ENCODE data around the gene CCDC92. TPM values are rescaled to one million over a fixed set of nuclear protein-coding genes. Genes with fewer than 3 reads are reported as not detected.

Gene CCDC92
- total RNA-seq, 1 donor from 2014 or later: 31.0 TPM

DNA sequence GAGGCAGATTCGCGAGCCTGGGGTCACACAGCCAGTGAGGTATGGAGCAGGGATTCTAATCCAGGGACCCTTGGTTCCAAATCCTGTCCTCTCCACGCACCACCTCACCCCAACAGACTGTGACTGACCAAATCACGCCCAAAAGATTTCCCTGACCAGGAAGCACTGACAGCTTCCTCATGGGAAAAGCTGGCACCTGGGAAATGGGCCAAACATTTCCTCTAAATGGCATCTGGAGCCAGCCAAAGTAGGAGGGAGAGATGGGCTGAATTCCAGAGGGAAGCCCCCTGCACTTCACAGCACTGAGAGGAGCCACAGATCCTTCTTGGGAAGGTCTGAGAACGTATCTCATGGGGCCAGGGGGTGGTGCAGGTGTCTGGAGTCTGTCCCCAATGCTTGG, 28.8 kb downstream of the CCDC92 start:
- Histone ChIP-seq H3K27me3 (no peaks in the 10 kb centered on the region), H3K9me3 (no peaks in the 10 kb centered on the region), H3K36me3 (peaks cover 18 to 65% of the 10 kb centered on the region in 2 donors), H3K4me3 (no peak overlapping the region), H3K4me1 (peaks cover 0 to 14% of the 10 kb centered on the region in 2 donors), H3K27ac (peak overlapping the region in 1 of 2 donors; percentile 59)
- intact Hi-C loops (cut with DNase I): no loop called here
- TF ChIP-seq, protein P1, sequence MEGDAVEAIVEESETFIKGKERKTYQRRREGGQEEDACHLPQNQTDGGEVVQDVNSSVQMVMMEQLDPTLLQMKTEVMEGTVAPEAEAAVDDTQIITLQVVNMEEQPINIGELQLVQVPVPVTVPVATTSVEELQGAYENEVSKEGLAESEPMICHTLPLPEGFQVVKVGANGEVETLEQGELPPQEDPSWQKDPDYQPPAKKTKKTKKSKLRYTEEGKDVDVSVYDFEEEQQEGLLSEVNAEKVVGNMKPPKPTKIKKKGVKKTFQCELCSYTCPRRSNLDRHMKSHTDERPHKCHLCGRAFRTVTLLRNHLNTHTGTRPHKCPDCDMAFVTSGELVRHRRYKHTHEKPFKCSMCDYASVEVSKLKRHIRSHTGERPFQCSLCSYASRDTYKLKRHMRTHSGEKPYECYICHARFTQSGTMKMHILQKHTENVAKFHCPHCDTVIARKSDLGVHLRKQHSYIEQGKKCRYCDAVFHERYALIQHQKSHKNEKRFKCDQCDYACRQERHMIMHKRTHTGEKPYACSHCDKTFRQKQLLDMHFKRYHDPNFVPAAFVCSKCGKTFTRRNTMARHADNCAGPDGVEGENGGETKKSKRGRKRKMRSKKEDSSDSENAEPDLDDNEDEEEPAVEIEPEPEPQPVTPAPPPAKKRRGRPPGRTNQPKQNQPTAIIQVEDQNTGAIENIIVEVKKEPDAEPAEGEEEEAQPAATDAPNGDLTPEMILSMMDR (IDR thresholded peaks at IDR 0.05): no peak
- DNase-seq (ENCODE audit: low spot score in 2 of 2): no peak

DNA sequence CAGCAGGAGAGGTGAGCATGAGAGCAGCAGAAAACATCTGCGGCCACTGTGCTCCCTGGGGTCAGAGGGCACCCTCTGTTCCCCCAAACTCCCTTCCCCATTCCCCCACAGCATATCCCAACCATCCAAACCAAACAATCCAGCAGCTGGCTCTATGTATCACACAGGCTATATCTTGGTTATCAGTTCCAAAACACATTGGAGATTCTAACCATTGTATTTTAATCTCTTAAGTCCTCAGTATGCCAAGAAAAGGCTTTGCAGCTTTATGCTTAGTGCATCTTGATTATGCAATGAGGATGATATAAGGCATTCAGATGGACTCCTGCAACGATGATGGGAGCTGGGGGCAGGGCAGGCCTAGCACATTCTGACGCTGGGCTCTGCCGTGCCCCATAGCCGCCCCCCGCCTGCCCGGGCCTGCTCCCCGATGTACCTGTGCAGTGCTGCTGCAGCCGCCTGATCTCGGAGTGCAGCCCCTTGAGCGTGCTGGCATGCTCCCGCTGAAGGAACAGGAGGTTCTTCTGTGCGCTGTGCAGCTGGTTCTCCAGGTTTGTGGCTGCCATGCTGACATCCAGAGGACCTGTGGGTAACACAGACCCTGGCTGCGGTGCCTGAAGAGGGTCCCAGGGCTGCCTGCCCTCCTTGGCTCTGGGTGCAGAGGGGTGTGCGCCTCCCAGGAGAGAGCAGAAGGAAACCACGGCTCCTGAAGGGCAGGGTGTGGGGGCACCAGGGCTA, 29.6 kb downstream of the CCDC92 start:
- peaks cover 18 to 69% of the 10 kb centered on the region in 2 donors for H3K36me3 ChIP-seq
- H3K4me1 ChIP-seq: peaks cover 0 to 14% of the 10 kb centered on the region in 2 donors
- no peaks in the 10 kb centered on the region for H3K9me3 ChIP-seq
- no peaks in the 10 kb centered on the region for H3K27me3 ChIP-seq
- DNase-seq (ENCODE audit: low spot score in 2 of 2): no peak
- peak overlapping the region; percentile 56 to 59 for H3K27ac ChIP-seq
- intact Hi-C loops (cut with DNase I): loop anchor here (1.0 kb wide), 1 partner anchor 29 kb away; the partner anchor contains the start of gene CCDC92
- no peak overlapping the region for H3K4me3 ChIP-seq
- TF ChIP-seq, protein P1 (IDR thresholded peaks at IDR 0.05): no peak

DNA sequence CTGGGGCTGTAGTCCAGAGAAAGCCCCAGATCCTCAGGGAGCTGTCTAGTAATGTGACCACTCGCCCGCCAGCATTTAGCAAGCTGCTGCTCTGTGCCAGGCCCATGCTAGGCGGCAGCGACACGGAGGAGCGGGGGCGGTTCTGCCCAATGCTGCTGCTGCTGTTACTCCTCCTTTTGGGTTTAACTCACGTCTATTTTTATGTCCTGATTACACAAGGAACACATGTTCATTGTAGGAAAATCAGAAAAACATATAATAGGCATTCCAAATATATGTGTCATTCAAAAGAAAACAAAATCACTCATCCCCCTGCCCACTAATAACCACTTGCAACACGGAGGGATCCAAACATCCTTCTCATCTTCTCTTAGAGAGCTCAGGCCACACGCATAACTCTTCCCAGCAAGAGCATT, 30.4 kb downstream of the CCDC92 start:
- intact Hi-C loops (cut with DNase I): loop anchor here (1.0 kb wide), 1 partner anchor 30 kb away; the partner anchor contains the start of gene CCDC92
- H3K4me3 ChIP-seq: no peak overlapping the region
- no peaks in the 10 kb centered on the region for H3K27me3 ChIP-seq
- DNase-seq (ENCODE audit: low spot score in 2 of 2): peak in 1 of 2 donors; percentile 76
- H3K36me3 ChIP-seq: peaks cover 22 to 77% of the 10 kb centered on the region in 2 donors
- no peaks in the 10 kb centered on the region for H3K9me3 ChIP-seq
- TF ChIP-seq, protein P1 (IDR thresholded peaks at IDR 0.05): no peak
- peak overlapping the region; percentile 59 to 65 for H3K27ac ChIP-seq
- peaks cover 0 to 14% of the 10 kb centered on the region in 2 donors for H3K4me1 ChIP-seq

DNA sequence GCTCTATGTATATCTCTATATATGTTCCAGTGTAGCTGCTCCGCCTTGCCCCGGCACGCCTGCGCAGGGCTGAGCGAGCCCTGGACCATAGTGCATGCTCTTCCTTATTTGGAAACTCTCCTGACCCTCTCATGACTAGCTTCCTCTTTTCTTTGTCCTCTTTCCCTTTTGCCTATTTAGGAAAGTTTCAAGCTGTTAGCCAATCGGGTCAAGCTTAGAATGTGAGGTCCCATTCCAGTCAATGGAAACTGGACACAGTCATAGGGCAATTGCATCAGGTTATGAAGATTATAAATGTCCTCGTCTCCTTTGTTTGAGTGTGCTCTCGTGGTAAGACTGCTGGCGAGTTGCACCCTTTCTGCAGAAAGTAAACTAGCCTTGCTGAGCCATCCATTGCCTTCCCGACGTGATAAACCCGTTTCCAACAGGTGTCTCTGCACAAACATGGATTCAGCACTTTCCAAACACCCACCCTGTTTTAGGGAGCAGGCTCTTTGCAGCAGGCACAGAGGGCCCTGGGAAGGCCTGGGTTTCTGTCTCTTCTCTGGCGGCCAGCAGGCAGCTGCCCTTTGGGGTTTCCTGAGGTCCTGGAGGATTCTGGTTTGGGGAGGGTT, 30.9 kb downstream of the CCDC92 start:
- Histone ChIP-seq H3K27ac (peak overlapping the region; percentile 59 to 65), H3K9me3 (no peaks in the 10 kb centered on the region), H3K4me3 (no peak overlapping the region), H3K27me3 (no peaks in the 10 kb centered on the region), H3K4me1 (peaks cover 0 to 14% of the 10 kb centered on the region in 2 donors), H3K36me3 (peaks cover 27 to 83% of the 10 kb centered on the region in 2 donors)
- DNase-seq (ENCODE audit: low spot score in 2 of 2): no peak
- intact Hi-C loops (cut with DNase I): loop anchor here (1.0 kb wide), 1 partner anchor 31 kb away; the partner anchor contains the start of gene CCDC92
- TF ChIP-seq, protein P1 (IDR thresholded peaks at IDR 0.05): no peak

DNA sequence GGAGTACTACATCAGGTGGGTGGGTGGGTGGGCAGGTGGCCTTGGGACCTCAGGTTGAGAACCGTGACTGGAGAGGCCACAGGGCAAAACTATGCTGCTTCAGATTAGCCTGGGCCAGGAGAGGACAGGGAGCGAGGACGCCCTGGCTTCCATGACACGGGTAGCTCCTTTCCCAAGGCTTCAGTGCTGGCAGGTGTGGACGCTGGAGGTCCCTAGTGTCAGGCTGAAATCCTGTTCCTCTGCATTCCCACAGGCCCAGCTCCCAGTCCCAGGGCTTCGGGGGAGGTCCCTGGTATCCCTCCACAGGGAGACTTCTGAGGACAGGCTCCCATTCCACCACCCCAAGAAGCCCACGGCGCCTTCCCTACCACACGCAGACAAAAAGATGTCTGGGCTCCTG, 31.6 kb downstream of the CCDC92 start:
- DNase-seq (ENCODE audit: low spot score in 2 of 2): peak in 1 of 2 donors; percentile 55
- intact Hi-C loops (cut with DNase I): no loop called here
- no peak overlapping the region for H3K4me3 ChIP-seq
- H3K36me3 ChIP-seq: peaks cover 33 to 90% of the 10 kb centered on the region in 2 donors
- H3K27me3 ChIP-seq: no peaks in the 10 kb centered on the region
- TF ChIP-seq, protein P1 (IDR thresholded peaks at IDR 0.05): no peak
- no peaks in the 10 kb centered on the region for H3K9me3 ChIP-seq
- H3K4me1 ChIP-seq: peaks cover 0 to 14% of the 10 kb centered on the region in 2 donors
- peak overlapping the region; percentile 33 to 65 for H3K27ac ChIP-seq
